Liver (tissue), 3 donors: Measurements from ENCODE around the gene RGS10.

Experiments used
- EGR1 ChIP-seq, 2 donors: IDR thresholded peaks; 2 replicates each; pipeline ENCODE4 v1.6.1; 2016 to 2018; ENCODE audit warnings: antibody characterized with exemption in 2 of 2, low read depth in 2 of 2
- FOXA1 ChIP-seq: IDR thresholded peaks from 2 replicates; pipeline ENCODE4 v1.6.1; 2016; ENCODE audit warnings: antibody characterized with exemption
- GABPA ChIP-seq, 2 donors: IDR thresholded peaks in 1 of 2; conservative IDR thresholded peaks in 1 of 2; 2 replicates each; pipeline ENCODE4 v1.6.1; 2016; ENCODE audit warnings: antibody characterized with exemption in 2 of 2, mild to moderate bottlenecking in 1 of 2, moderate library complexity in 1 of 2
- HNF4G ChIP-seq: IDR thresholded peaks from 2 replicates; pipeline ENCODE4 v1.6.1; 2016; ENCODE audit warnings: antibody characterized with exemption
- NR2F2 ChIP-seq: IDR thresholded peaks from 2 replicates; pipeline ENCODE4 v1.6.1; 2016; ENCODE audit warnings: antibody characterized with exemption
- RAD21 ChIP-seq, 2 donors: IDR thresholded peaks; 2 replicates each; pipeline ENCODE4 v1.6.1; 2016; ENCODE audit warnings: antibody characterized with exemption in 2 of 2, mild to moderate bottlenecking in 2 of 2
- RXRA ChIP-seq, 2 donors: IDR thresholded peaks; 2 replicates each; pipeline ENCODE4 v1.6.1; 2017 to 2018; ENCODE audit warnings: antibody characterized with exemption in 2 of 2, mild to moderate bottlenecking in 1 of 2
- SP1 ChIP-seq: IDR thresholded peaks from 2 replicates; pipeline ENCODE4 v1.6.1; 2018; ENCODE audit warnings: antibody characterized with exemption, mild to moderate bottlenecking
- TAF1 ChIP-seq: conservative IDR thresholded peaks from 2 replicates; pipeline ENCODE4 v1.6.1; 2016; ENCODE audit warnings: antibody characterized with exemption, mild to moderate bottlenecking
- TF ChIP-seq, protein P1 (sequence below): fragments of 150-350 bp; IDR thresholded peaks from 2 replicates; pipeline ENCODE4 v1.5.1; 2017; ENCODE audit warnings: improper control_type of control experiment, low read depth, low read length; ENCODE audit not compliant: missing input control
- TF ChIP-seq, protein P2 (sequence below): IDR thresholded peaks from 2 replicates; pipeline ENCODE4 v1.6.1; 2016; ENCODE audit warnings: antibody characterized with exemption
- TF ChIP-seq, protein P3 (sequence below): IDR thresholded peaks from 2 replicates; pipeline ENCODE4 v1.6.1; 2016; ENCODE audit warnings: antibody characterized with exemption, mild to moderate bottlenecking
- TF ChIP-seq, protein P4 (sequence below): IDR thresholded peaks from 2 replicates; pipeline ENCODE4 v1.6.1; 2016; ENCODE audit warnings: antibody characterized with exemption
- donor health status: healthy.
- donor health status: healthy.

- TF ChIP-seq RXRA (IDR thresholded peaks at IDR 0.05) (no peak), RAD21 (IDR thresholded peaks at IDR 0.05) (no peak), EGR1 (IDR thresholded peaks at IDR 0.05; ENCODE audit: low read depth in 2 of 2) (no peak), GABPA (IDR thresholded peaks at IDR 0.05 in 1 of 2, conservative IDR thresholded peaks at IDR 0.05 in 1 of 2) (no peak), TAF1 (no peak), NR2F2 (no peak), SP1 (no peak), HNF4G (no peak), FOXA1 (no peak)
- TF ChIP-seq, protein P1, sequence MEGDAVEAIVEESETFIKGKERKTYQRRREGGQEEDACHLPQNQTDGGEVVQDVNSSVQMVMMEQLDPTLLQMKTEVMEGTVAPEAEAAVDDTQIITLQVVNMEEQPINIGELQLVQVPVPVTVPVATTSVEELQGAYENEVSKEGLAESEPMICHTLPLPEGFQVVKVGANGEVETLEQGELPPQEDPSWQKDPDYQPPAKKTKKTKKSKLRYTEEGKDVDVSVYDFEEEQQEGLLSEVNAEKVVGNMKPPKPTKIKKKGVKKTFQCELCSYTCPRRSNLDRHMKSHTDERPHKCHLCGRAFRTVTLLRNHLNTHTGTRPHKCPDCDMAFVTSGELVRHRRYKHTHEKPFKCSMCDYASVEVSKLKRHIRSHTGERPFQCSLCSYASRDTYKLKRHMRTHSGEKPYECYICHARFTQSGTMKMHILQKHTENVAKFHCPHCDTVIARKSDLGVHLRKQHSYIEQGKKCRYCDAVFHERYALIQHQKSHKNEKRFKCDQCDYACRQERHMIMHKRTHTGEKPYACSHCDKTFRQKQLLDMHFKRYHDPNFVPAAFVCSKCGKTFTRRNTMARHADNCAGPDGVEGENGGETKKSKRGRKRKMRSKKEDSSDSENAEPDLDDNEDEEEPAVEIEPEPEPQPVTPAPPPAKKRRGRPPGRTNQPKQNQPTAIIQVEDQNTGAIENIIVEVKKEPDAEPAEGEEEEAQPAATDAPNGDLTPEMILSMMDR: no peak
- TF ChIP-seq, protein P2, sequence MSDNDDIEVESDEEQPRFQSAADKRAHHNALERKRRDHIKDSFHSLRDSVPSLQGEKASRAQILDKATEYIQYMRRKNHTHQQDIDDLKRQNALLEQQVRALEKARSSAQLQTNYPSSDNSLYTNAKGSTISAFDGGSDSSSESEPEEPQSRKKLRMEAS: no peak
- TF ChIP-seq, protein P3, sequence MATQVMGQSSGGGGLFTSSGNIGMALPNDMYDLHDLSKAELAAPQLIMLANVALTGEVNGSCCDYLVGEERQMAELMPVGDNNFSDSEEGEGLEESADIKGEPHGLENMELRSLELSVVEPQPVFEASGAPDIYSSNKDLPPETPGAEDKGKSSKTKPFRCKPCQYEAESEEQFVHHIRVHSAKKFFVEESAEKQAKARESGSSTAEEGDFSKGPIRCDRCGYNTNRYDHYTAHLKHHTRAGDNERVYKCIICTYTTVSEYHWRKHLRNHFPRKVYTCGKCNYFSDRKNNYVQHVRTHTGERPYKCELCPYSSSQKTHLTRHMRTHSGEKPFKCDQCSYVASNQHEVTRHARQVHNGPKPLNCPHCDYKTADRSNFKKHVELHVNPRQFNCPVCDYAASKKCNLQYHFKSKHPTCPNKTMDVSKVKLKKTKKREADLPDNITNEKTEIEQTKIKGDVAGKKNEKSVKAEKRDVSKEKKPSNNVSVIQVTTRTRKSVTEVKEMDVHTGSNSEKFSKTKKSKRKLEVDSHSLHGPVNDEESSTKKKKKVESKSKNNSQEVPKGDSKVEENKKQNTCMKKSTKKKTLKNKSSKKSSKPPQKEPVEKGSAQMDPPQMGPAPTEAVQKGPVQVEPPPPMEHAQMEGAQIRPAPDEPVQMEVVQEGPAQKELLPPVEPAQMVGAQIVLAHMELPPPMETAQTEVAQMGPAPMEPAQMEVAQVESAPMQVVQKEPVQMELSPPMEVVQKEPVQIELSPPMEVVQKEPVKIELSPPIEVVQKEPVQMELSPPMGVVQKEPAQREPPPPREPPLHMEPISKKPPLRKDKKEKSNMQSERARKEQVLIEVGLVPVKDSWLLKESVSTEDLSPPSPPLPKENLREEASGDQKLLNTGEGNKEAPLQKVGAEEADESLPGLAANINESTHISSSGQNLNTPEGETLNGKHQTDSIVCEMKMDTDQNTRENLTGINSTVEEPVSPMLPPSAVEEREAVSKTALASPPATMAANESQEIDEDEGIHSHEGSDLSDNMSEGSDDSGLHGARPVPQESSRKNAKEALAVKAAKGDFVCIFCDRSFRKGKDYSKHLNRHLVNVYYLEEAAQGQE: no peak
- TF ChIP-seq, protein P4, sequence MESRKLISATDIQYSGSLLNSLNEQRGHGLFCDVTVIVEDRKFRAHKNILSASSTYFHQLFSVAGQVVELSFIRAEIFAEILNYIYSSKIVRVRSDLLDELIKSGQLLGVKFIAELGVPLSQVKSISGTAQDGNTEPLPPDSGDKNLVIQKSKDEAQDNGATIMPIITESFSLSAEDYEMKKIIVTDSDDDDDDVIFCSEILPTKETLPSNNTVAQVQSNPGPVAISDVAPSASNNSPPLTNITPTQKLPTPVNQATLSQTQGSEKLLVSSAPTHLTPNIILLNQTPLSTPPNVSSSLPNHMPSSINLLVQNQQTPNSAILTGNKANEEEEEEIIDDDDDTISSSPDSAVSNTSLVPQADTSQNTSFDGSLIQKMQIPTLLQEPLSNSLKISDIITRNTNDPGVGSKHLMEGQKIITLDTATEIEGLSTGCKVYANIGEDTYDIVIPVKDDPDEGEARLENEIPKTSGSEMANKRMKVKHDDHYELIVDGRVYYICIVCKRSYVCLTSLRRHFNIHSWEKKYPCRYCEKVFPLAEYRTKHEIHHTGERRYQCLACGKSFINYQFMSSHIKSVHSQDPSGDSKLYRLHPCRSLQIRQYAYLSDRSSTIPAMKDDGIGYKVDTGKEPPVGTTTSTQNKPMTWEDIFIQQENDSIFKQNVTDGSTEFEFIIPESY: no peak
Observed at GRCh38 chr10:119503821-119504220, 38.7 kb downstream of the RGS10 start.
